BJ (cell line): Measurements from ENCODE around the gene ZNF784. TPM values are rescaled to one million over a fixed set of nuclear protein-coding genes. Genes with fewer than 3 reads are reported as not detected.

Experiments
- CTCF ChIA-PET: fragments of 350-600 bp; formaldehyde crosslinking; extraction: SDS; loops from one replicate; lab custom pipeline; 2021; ENCODE audit warnings: antibody characterized with exemption, inconsistent platforms; lab: Yijun Ruan, JAX
- POLR2A ChIA-PET: fragments of 300-600 bp; sonication (Branson Sonifier 250); formaldehyde crosslinking; extraction: SDS; loops from one replicate; lab custom pipeline; 2021; ENCODE audit warnings: antibody characterized with exemption; lab: Charles Lee
- DNase-seq: peaks from one replicate; pipeline ENCODE4 v3.0.0-alpha.2; 2011; ENCODE audit warnings: low read depth
- H3K27me3 ChIP-seq: 2 replicates; pipeline ENCODE4 v1.6.0; 2011; ENCODE audit warnings: low read length; ENCODE audit not compliant: control insufficient read depth, insufficient read depth
- H3K36me3 ChIP-seq: 2 replicates; pipeline ENCODE4 v1.5.1; 2011; ENCODE audit warnings: low read length; ENCODE audit not compliant: control insufficient read depth, insufficient read depth
- H3K4me3 ChIP-seq: 2 replicates; pipeline ENCODE4 v1.5.1; 2011; ENCODE audit warnings: low read depth, mild to moderate bottlenecking, control low read depth, low read length
- CTCF ChIP-seq: IDR thresholded peaks from 2 replicates; pipeline ENCODE4 v1.5.1; 2011; ENCODE audit warnings: low read depth, mild to moderate bottlenecking, control low read depth, inconsistent platforms, low read length, moderate library complexity; ENCODE audit not compliant: insufficient read depth
- polyA plus RNA-seq: library from polyadenylated mRNA; depleted of rRNA; stranded (reverse); fragments of >200 nt; gene quantifications from 2 replicates; pipeline ENCODE4 v1.2.3, GENCODE V29; 2011

The ZNF784 gene
- polyA plus RNA-seq, 1 experiment = 4.5 TPM

GRCh38 chr19:55615543-55616394 lies 8.6 kb downstream of the ZNF784 start:
- Histone ChIP-seq H3K4me3 (no peak overlapping the region), H3K27me3 (no peaks in the 10 kb centered on the region), H3K36me3 (peaks cover 20% of the 10 kb centered on the region)
- ChIA-PET CTCF (no interaction called here), POLR2A (no interaction called here)
- TF ChIP-seq CTCF = no peak
- DNase-seq = no peak

- no peak for TF ChIP-seq CTCF
- no peak for DNase-seq
- ChIA-PET CTCF (interaction anchor here (1.0 kb wide), 1 partner anchor 18 kb away, joined by 3 read pairs; no protein-coding TSS in a partner anchor), POLR2A (no interaction called here)
- H3K36me3 ChIP-seq = peaks cover 21% of the 10 kb centered on the region
- no peak overlapping the region for H3K4me3 ChIP-seq
- H3K27me3 ChIP-seq = no peaks in the 10 kb centered on the region
Observed at GRCh38 chr19:55614711-55615542, 9.4 kb downstream of the ZNF784 start.

GRCh38 chr19:55613930-55614710 lies 10.2 kb downstream of the ZNF784 start:
- ChIA-PET POLR2A (no interaction called here), CTCF (interaction anchor here (1.0 kb wide), 1 partner anchor 18 kb away, joined by 3 read pairs; no protein-coding TSS in a partner anchor)
- TF ChIP-seq CTCF = no peak
- H3K27me3 ChIP-seq = no peaks in the 10 kb centered on the region
- H3K4me3 ChIP-seq = no peak overlapping the region
- H3K36me3 ChIP-seq = peaks cover 21% of the 10 kb centered on the region
- DNase-seq = no peak

GRCh38 chr19:55613396-55613795 lies 11.0 kb downstream of the ZNF784 start:
- no peak overlapping the region for H3K4me3 ChIP-seq
- ChIA-PET POLR2A (no interaction called here), CTCF (no interaction called here)

More at GRCh38 chr19:55613396-55613795, 11.0 kb downstream of the ZNF784 start:
- DNase-seq = no peak
- Histone ChIP-seq H3K36me3 (peaks cover 21% of the 10 kb centered on the region), H3K27me3 (no peaks in the 10 kb centered on the region)
- TF ChIP-seq CTCF = no peak
